ENCODE results near the gene CDH24.

Gene CDH24

DNA sequence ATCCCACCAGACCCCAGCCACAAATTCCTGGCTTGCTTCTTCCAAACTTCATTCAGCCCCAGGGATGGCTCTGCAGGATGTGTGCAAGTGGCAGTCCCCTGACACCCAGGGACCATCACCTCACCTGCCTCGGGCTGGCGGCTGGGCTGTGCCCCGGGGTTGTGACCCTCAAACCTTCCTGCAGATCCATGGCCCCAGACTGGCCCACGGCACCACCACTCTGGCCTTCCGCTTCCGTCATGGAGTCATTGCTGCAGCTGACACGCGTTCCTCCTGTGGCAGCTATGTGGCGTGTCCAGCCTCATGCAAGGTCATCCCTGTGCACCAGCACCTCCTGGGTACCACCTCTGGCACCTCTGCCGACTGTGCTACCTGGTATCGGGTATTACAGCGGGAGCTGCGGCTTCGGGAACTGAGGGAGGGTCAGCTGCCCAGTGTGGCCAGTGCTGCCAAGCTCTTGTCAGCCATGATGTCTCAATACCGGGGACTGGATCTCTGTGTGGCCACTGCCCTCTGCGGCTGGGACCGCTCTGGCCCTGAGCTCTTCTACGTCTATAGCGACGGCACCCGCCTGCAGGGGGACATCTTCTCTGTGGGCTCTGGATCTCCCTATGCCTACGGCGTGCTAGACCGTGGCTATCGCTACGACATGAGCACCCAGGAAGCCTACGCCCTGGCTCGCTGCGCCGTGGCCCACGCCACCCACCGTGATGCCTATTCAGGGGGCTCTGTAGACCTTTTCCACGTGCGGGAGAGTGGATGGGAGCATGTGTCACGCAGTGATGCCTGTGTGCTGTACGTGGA is 15.0 kb downstream of the CDH24 start, which contains the start of gene PSMB11:
PSMB11 (plus strand) TSS at position 51 of the 804 bp plus-strand sequence; CDS start at position 65, 14 bp downstream.
- no peak within 1 kb of the TSS for H3K4me3 ChIP-seq (ENCODE audit: low read depth, low read length)
- TF ChIP-seq, protein P1, sequence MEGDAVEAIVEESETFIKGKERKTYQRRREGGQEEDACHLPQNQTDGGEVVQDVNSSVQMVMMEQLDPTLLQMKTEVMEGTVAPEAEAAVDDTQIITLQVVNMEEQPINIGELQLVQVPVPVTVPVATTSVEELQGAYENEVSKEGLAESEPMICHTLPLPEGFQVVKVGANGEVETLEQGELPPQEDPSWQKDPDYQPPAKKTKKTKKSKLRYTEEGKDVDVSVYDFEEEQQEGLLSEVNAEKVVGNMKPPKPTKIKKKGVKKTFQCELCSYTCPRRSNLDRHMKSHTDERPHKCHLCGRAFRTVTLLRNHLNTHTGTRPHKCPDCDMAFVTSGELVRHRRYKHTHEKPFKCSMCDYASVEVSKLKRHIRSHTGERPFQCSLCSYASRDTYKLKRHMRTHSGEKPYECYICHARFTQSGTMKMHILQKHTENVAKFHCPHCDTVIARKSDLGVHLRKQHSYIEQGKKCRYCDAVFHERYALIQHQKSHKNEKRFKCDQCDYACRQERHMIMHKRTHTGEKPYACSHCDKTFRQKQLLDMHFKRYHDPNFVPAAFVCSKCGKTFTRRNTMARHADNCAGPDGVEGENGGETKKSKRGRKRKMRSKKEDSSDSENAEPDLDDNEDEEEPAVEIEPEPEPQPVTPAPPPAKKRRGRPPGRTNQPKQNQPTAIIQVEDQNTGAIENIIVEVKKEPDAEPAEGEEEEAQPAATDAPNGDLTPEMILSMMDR (IDR thresholded peaks at IDR 0.05; ENCODE audit: low read depth, low read length) = no peak

DNA sequence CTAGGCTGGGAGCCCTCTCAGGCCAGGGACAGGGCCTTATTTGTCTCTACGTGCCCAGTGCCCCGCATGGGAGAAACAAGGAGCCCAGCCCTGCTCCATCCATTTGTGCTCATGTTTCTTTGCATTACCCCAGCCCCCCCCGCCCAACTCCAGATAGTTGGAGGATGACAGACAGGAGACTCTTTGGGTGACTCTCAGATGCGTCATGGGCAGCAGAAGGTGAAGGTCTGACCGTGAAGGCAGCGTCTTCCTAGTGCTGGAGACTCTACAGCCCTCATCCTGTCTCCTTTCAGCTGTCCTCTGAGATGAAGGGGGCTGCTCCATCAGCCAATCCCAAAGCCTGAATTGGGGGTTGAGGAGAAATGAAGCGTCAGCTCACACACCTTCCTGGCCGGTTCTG is 15.6 kb downstream of the CDH24 start:
- no peak overlapping the region for H3K4me3 ChIP-seq (ENCODE audit: low read depth, low read length)
- TF ChIP-seq, protein P1 (IDR thresholded peaks at IDR 0.05; ENCODE audit: low read depth, low read length) = no peak

DNA sequence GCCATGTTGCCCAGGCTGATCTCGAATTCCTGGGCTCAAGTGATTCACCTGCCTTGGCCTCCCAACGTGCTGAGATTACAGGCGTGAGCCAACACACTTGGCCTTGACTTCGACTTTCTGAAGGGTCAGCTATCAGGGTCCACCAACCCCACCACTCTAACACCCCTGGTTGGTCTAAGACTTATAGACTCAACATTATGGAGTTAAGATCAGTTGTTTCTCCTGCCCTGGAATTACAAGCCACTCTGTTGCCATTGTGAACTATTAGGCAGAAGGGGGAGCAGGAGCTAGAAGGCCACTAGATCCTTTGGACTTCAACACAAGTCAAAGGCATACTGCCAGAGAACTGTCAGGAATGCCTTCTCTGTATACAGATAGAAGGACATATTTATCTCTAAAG is 17.2 kb downstream of the CDH24 start:
- no peak overlapping the region for H3K4me3 ChIP-seq (ENCODE audit: low read depth, low read length)
- TF ChIP-seq, protein P1 (IDR thresholded peaks at IDR 0.05; ENCODE audit: low read depth, low read length) = no peak

DNA sequence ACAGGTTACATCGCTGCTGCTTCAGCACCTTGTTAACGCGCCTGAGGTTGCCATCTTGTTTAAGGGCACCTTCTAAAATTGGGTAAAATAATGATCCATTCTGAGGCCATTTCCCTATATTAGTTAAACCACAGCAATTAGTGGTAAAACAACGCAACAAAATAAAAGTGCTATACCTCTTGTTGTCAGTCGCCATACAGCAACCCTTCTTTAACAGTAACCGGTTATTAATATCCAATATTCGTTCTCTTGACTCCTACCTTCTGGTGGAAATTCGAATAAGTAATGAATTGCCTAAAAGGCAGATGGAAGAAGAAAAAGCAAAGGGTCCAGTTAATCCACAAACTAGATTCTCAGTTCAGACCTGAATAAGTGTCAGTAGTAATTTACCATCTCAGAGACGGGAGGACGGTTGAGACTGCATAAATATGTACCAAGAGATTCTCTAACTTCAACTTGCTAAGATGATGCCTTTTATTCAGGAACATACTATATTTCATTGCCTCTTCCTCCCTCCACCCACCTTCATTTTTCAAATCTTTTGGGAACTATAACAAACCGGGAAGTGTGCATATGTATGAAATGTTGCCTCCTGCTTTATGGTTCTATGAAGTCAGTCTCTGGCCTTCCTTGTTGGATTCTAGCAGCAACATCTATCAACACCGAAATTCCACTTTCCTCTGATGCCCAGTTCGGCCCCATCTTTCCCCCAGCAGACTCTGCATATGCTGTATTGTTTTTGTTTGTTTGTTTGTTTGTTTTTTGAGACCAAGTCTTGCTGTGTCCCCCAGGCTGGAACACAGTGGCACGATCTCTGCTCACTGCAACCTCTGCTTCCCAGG is 21.8 kb downstream of the CDH24 start:
- TF ChIP-seq, protein P1 (IDR thresholded peaks at IDR 0.05; ENCODE audit: low read depth, low read length) = no peak
- H3K4me3 ChIP-seq (ENCODE audit: low read depth, low read length) = peak overlapping the region; percentile 93

DNA sequence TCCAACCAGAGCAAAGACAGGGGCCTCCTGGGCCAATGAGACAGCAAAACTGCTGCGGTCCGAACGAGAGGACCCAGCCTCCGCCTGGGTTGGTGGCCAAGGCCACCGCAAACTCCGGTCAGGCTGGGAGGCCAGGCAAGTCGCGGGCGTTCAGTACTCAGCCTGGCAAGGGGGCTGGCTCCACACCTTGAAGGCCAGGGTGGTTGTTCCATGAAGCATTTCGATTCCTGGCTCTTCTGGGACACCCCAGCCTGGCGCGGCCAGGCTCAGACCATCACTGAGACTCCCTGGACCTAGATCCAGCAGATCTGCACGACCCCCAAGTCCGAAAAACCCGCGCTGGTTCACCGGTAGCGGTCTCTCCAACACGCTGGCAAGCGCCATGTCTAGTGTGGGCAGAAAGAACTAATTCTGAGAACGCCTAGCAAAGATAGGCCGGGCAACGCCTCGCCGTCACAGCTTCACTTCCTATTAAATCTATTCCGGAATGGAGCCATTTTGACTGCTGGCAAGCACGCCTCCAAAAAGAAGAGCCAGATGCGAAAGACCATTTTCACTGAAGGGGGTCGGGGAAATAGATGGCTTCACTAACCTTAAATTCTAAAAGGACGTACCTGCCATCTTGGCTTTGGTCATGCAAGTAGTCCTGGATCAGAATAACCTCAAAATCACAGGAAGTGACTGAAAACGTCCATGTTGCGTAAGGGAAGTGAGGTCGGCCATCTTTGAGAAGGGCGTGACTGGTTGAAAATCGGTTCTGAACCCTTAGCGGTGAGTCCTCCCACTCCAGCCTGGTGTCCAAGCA is 22.6 kb downstream of the CDH24 start, which contains the start of gene PSMB5:
PSMB5 (minus strand) TSS at position 403 of the 805 bp plus-strand sequence; CDS start at position 384, 19 bp downstream.
- H3K4me3 ChIP-seq (ENCODE audit: low read depth, low read length) = peak within 1 kb of the TSS; percentile 93
- TF ChIP-seq, protein P1 (IDR thresholded peaks at IDR 0.05; ENCODE audit: low read depth, low read length) = no peak

DNA sequence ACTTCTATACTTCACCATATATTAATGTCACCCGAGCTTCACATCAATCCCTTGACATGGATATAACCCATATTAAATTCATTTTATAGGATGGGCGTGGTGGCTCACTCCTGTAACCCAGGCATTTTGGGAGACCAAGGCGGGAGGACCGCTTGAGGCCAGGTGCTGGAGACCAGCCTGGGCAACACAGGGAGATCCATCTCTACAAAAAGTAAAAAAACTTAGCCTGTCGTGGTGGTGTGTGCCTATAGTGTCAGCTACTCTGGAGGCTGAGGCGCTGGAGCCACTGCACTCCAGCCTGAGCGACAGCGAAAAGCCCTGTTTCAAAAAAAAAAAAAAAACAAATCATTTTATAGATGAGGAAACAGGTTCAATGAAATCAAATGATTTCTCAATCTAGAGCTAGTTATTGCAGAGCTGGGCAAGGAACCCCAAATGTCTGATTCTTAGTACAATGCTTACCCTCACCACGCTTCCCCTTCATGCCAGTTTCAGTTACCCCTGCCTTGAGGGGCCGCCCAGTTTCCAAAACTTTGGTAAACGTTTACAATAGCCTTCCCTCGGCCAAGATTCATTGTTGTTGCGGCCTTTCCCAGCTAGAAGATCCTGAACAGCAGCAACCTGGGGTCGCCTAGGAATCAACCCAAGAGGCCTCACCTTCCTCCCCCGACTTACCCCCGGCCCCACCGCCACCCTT is 23.4 kb downstream of the CDH24 start:
- H3K4me3 ChIP-seq (ENCODE audit: low read depth, low read length) = peak overlapping the region; percentile 93
- TF ChIP-seq, protein P1 (IDR thresholded peaks at IDR 0.05; ENCODE audit: low read depth, low read length) = no peak
